Immature natural killer cell (primary cell): Measurements from ENCODE around the gene AFAP1L2. TPM values are rescaled to one million over a fixed set of nuclear protein-coding genes. Genes with fewer than 3 reads are reported as not detected.

Source experiments
- DNase-seq, 3 donors: peaks; one replicate each; pipeline ENCODE4 v3.0.0; 2022; ENCODE audit warnings: mixed read lengths in 1 of 3
- H3K27ac Mint-ChIP-seq, 6 donors: one replicate each; pipeline ENCODE4 v1.8.0; 2020; ENCODE audit warnings: mixed read lengths in 6 of 6, mild to moderate bottlenecking in 5 of 6, inconsistent platforms in 4 of 6, moderate library complexity in 3 of 6
- H3K27me3 Mint-ChIP-seq, 3 donors: one replicate each; pipeline ENCODE4 v1.8.0; 2020 to 2021; ENCODE audit warnings: low read depth in 3 of 3, mild to moderate bottlenecking in 3 of 3, mixed read lengths in 3 of 3, moderate library complexity in 3 of 3, inconsistent platforms in 1 of 3
- H3K36me3 Mint-ChIP-seq, 3 donors: one replicate each; pipeline ENCODE4 v1.8.0; 2020; ENCODE audit warnings: mixed read lengths in 3 of 3, inconsistent platforms in 2 of 3, mild to moderate bottlenecking in 2 of 3
- H3K4me1 Mint-ChIP-seq, 2 donors: one replicate each; pipeline ENCODE4 v1.8.0; 2020; ENCODE audit warnings: inconsistent platforms in 2 of 2, mild to moderate bottlenecking in 2 of 2, mixed read lengths in 2 of 2, moderate library complexity in 1 of 2
- H3K4me3 Mint-ChIP-seq, 5 donors: one replicate each; pipeline ENCODE4 v1.8.0; 2020; ENCODE audit warnings: mild to moderate bottlenecking in 5 of 5, mixed read lengths in 5 of 5, inconsistent platforms in 3 of 5, moderate library complexity in 3 of 5
- H3K9me3 Mint-ChIP-seq, 6 donors: one replicate each; pipeline ENCODE4 v1.8.0; 2020; ENCODE audit warnings: mild to moderate bottlenecking in 6 of 6, mixed read lengths in 6 of 6, inconsistent platforms in 4 of 6, moderate library complexity in 3 of 6
- polyA plus RNA-seq, 3 donors: library from polyadenylated mRNA; unstranded; fragments of 300-500 nt; fragmentation: Illumina TruSeq; gene quantifications; one replicate each; pipeline ENCODE4 v1.2.3, GENCODE V29; 2021

AFAP1L2 gene, protein sequence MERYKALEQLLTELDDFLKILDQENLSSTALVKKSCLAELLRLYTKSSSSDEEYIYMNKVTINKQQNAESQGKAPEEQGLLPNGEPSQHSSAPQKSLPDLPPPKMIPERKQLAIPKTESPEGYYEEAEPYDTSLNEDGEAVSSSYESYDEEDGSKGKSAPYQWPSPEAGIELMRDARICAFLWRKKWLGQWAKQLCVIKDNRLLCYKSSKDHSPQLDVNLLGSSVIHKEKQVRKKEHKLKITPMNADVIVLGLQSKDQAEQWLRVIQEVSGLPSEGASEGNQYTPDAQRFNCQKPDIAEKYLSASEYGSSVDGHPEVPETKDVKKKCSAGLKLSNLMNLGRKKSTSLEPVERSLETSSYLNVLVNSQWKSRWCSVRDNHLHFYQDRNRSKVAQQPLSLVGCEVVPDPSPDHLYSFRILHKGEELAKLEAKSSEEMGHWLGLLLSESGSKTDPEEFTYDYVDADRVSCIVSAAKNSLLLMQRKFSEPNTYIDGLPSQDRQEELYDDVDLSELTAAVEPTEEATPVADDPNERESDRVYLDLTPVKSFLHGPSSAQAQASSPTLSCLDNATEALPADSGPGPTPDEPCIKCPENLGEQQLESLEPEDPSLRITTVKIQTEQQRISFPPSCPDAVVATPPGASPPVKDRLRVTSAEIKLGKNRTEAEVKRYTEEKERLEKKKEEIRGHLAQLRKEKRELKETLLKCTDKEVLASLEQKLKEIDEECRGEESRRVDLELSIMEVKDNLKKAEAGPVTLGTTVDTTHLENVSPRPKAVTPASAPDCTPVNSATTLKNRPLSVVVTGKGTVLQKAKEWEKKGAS
- polyA plus RNA-seq = 1 to 10 TPM in 2 of 3 donors, under 1 TPM in 1; 0.61 to 2.0 (median 1.2) TPM

DNA sequence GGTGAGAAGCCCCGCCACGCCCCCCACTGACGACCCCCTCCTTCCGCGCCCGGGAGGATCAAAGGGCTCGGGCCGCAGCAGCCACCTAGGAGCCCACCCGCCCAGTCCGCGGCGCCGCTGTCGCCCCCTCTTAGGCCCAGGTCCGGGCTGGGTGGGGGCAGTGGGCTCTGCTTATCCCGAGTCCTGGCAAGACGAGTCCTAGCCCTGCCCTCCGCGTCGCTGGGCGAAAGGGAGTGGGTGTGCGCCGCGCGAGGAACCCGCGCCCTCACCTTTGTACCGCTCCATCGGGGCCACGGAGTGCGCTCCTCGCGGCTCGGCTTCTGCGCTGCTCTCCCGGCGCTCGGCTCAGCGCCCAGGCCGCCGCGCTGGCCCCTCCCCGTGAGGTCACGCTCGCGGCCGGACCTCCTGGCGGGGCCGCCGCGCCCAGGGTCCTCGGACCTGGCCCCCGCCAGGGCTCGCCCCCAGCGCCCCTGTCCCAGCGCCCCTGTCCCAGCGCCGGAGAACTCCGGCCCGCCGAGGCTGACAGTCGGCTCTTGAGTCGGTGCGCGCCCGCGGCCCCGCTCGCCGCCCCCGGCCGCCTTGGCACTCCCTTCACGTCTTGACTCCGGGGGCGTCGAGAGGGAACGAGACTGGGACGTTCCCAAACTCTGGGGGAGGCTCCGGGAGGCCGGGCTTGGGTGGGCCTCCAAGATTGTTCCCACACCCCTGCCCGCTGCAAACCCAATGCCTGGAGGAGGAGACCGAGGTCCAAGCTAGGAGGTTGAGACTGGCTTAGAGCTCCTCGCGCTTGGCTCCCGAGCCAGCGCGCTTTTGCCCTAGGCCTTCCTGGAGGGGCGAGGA lies at the start of gene AFAP1L2:
Gene AFAP1L2, minus strand, starts transcription at position 332 of the 840 bp plus-strand sequence. Its CDS starts 47 bp downstream, at position 285.
- peaks cover 6 to 8% of the 10 kb centered on the region in 2 donors for H3K4me1 Mint-ChIP-seq
- H3K27ac Mint-ChIP-seq = no peak within 1 kb of the TSS
- peaks cover 16 to 21% (median 18%) of the 10 kb centered on the region in 3 donors for H3K27me3 Mint-ChIP-seq
- no peaks in the 10 kb centered on the region for H3K36me3 Mint-ChIP-seq
- DNase-seq = no peak
- H3K4me3 Mint-ChIP-seq = peak within 1 kb of the TSS; percentile 19 to 60 (median 35)
- H3K9me3 Mint-ChIP-seq = no peaks in the 10 kb centered on the region

DNA sequence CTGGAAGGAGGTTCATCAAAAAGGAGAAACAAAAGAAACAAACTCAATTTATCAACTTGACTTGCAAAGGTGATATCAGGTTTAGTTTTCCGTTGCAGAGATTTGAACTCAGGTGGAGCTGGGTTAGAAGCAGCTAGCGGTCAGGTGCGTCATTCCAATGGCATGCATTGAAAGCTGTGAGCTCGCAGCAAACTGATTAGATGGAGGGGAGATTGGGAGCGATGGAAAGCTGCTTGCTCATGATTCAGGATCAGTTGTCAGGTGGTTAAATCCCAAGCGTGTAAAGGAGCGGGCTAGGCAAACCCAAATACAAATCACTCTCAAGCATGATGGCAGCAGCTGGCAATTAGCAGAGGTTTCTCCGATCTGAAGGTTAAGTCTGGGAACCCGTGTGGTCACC lies 49.3 kb upstream of the AFAP1L2 start:
- no peak for DNase-seq
- Mint-ChIP-seq H3K4me3 (no peak overlapping the region), H3K27me3 (peaks cover 0 to 1% (median 0%) of the 10 kb centered on the region in 3 donors), H3K4me1 (no peaks in the 10 kb centered on the region), H3K36me3 (peaks cover 20 to 24% (median 22%) of the 10 kb centered on the region in 3 donors), H3K27ac (no peak overlapping the region), H3K9me3 (no peaks in the 10 kb centered on the region)

DNA sequence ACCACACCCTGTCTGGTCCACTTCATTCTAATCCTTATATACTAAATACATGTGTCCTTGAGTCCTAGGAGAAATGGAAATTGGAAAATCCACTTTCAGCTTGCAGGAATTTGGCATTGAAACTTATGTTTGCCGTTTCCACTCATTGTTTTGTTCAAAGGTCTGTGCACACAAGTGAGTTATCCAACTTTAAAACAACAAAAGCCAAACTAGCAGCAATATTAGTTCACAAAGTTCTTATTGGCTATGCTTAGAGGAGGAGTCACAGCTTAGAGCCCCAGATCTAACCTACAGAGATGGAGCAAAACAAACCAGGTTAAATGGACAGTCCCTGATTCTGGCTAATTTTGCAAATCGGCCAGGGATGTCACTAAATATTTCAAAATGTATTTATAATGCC lies 44.6 kb upstream of the AFAP1L2 start:
- H3K27me3 Mint-ChIP-seq = no peaks in the 10 kb centered on the region
- no peak overlapping the region for H3K4me3 Mint-ChIP-seq
- peaks cover 6 to 41% (median 8%) of the 10 kb centered on the region in 3 donors for H3K36me3 Mint-ChIP-seq
- no peaks in the 10 kb centered on the region for H3K4me1 Mint-ChIP-seq
- no peaks in the 10 kb centered on the region for H3K9me3 Mint-ChIP-seq
- DNase-seq = no peak
- H3K27ac Mint-ChIP-seq = no peak overlapping the region

DNA sequence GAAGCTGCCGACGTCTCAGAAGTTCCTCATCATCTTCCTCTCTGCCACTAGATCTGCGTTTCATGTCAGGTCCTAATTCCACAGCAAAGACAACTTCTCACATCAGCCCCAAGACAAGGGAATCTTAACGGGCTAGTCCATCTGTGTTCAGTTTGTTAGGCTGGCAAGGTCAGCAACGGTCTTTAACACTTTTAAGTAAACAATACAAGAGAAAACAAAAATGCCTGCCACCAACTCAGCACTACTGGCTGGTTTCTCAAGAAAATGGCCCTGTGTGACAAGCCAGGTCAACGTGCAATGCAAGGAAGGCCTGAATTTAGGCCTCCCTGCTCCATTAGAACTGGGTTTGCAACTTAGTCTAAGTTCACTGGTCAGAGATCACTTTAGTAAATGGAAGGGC lies 41.0 kb upstream of the AFAP1L2 start:
- H3K27me3 Mint-ChIP-seq = peaks cover 0 to under 1% (median 0%) of the 10 kb centered on the region in 3 donors
- no peaks in the 10 kb centered on the region for H3K4me1 Mint-ChIP-seq
- DNase-seq = no peak
- H3K4me3 Mint-ChIP-seq = no peak overlapping the region
- H3K36me3 Mint-ChIP-seq = peaks cover 6 to 51% (median 18%) of the 10 kb centered on the region in 3 donors
- H3K27ac Mint-ChIP-seq = no peak overlapping the region
- no peaks in the 10 kb centered on the region for H3K9me3 Mint-ChIP-seq

DNA sequence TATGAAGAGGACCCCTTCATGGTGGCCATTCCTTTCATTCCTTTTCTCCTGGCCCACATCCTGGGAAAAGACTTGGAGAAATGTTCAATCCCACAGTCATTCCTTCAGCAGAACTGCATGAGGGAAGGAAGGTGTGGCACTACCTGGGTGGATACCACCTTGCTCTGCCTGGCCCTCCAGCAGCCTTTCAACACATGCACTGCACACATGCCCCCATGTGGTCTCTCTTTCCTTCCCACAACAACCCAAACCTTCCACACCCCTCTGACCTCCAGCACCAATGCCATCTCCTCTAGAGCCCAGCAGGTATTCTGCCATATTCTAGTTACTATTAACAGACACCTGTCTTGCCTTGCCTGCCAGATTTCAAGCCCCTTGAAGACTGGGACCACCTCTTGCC lies 40.5 kb upstream of the AFAP1L2 start:
- Mint-ChIP-seq H3K9me3 (no peaks in the 10 kb centered on the region), H3K4me3 (no peak overlapping the region), H3K27me3 (peaks cover 0 to 2% (median 0%) of the 10 kb centered on the region in 3 donors), H3K4me1 (no peaks in the 10 kb centered on the region), H3K27ac (no peak overlapping the region), H3K36me3 (peaks cover 11 to 56% (median 22%) of the 10 kb centered on the region in 3 donors)
- no peak for DNase-seq

DNA sequence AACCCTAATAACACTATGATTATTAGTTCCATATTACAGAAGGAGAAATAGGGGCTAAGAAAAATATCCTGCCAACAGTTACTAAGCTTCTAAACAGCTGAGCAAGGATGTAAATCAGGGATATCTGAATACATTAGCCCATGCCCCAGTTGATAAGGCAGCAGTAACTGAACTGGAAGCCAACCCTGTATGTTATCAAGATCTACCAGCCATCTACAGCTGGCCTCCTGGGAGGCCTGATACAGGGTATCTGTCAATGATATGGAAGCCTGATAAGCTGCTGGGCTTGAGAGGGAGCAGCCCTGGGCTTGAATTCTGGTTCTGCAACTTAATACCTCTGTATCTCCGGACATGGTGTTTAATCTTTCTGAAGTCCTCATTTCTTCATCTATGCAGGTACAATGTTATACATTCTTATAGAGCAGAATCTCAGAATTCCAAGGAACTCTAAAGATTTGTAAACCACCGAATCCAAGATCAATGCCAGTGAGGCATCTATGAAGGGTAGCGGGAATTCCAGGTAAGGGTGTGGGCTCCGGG lies 37.9 kb upstream of the AFAP1L2 start:
- H3K27me3 Mint-ChIP-seq = peaks cover 0 to 2% (median 0%) of the 10 kb centered on the region in 3 donors
- H3K9me3 Mint-ChIP-seq = no peaks in the 10 kb centered on the region
- H3K27ac Mint-ChIP-seq = no peak overlapping the region
- H3K36me3 Mint-ChIP-seq = peaks cover 28 to 77% (median 41%) of the 10 kb centered on the region in 3 donors
- H3K4me1 Mint-ChIP-seq = no peaks in the 10 kb centered on the region
- H3K4me3 Mint-ChIP-seq = no peak overlapping the region
- no peak for DNase-seq

DNA sequence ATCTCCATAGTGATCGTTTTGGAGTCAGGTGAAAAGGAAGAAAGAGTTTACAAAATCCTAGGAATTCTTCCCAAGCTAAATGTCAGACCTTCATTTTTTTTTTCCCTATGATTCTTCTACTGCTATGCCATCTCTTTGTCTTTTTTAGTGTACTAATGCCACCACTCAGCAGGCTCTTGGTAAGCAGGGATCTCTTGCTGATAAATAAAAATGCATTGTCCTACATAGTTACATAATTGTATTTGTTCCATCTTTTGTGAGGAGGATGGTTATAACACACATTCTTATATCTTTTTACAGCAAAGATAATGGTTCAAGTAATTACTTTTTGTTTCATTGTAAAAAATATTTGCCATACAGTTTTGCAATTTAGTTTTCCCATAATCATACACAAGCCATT lies 36.8 kb upstream of the AFAP1L2 start:
- Mint-ChIP-seq H3K27ac (no peak overlapping the region), H3K9me3 (no peaks in the 10 kb centered on the region), H3K27me3 (peaks cover 0 to 2% (median 0%) of the 10 kb centered on the region in 3 donors), H3K36me3 (peaks cover 33 to 79% (median 44%) of the 10 kb centered on the region in 3 donors), H3K4me3 (no peak overlapping the region), H3K4me1 (no peaks in the 10 kb centered on the region)
- no peak for DNase-seq

DNA sequence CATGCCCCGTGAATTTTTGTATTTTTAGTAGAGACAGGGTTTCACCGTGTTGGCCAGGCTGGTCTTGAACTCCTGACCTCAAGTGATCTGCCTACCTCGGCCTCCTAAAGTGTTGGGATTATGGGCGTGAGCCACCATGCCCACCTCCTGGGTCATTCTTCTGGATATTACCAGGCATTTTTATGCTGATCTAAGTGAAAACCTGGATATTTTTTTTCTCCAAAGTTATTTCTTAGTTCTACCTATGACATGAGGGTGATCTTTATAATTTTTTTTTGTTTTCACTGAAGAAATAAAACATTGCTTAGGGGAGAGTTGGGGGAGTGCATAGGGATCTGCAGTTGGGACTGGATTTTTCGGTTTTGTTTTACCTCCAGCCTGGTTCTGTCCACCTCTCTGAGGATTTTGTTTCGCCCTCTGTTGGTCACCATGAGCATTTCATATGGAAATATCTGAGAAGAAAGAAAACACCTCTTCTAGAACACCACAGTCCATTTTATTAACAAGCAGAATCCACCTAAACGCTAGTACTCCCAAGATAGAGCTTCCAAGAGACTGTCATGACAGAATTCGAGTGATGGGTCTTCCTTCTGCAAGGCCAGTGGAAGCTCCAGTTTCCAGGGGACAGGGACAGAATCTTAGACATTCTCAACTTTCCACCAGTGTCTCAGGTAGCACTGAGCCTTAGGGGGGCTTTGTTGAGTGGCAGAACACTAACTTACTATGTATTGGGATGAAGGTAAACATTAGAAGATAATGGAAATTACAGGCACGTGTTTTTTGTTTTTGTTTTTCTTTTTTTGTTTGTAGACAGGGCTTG lies 33.4 kb upstream of the AFAP1L2 start:
- no peak for DNase-seq
- Mint-ChIP-seq H3K27me3 (peaks cover 1 to 2% (median 2%) of the 10 kb centered on the region in 3 donors), H3K4me1 (peaks cover 0 to 2% of the 10 kb centered on the region in 2 donors), H3K4me3 (no peak overlapping the region), H3K36me3 (peaks cover 40 to 80% (median 51%) of the 10 kb centered on the region in 3 donors), H3K9me3 (no peaks in the 10 kb centered on the region), H3K27ac (no peak overlapping the region)

DNA sequence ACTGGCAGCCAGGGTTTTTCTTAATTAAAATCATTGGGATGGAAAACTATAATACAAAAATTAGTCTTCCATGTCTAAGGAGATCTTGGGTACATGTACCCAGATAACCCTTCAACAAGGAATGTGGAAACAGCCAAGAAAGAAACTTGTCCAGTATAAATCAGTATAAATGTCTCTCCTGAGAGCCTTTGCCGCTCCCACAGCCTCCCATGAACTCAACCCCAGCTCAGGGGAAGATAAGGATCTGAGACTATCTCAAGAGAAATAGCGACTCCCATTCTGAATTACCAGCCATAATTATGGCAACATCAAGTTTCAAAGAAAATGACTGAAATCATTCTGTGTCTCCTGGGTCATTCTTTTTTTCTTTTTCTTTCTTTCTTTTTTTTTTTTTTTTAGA lies 32.6 kb upstream of the AFAP1L2 start:
- no peak for DNase-seq
- Mint-ChIP-seq H3K4me1 (peaks cover 0 to 2% of the 10 kb centered on the region in 2 donors), H3K27me3 (peaks cover 1 to 2% (median 2%) of the 10 kb centered on the region in 3 donors), H3K9me3 (no peaks in the 10 kb centered on the region), H3K27ac (no peak overlapping the region), H3K4me3 (no peak overlapping the region), H3K36me3 (peaks cover 41 to 81% (median 51%) of the 10 kb centered on the region in 3 donors)

DNA sequence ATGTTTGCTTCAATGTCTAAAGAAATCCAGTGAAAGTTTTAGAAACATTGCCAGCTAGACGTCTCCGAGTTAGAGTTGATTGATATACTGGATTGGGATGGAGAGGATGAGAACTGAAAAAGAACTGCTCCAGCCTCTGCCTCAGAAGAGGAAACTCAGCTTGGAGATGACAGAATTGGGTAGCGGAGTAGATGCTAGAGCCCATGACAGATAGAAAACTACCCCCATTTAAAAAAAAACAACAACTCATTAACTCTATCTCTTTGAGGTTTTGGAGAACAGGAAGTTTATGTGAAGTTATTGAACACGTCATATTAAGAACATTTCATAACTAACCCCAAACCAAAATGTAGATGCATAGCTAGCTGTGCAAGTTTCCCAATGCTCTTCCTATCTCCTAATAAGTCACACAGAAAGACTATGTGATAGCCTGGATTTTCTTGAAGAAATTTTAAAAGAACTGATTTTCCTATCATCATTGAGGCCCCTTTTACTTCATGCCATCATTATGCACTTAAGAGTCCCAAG lies 28.3 kb upstream of the AFAP1L2 start:
- peak overlapping the region in 1 of 6 donors; percentile 40 for H3K27ac Mint-ChIP-seq
- H3K36me3 Mint-ChIP-seq = peaks cover 26 to 57% (median 31%) of the 10 kb centered on the region in 3 donors
- H3K9me3 Mint-ChIP-seq = no peaks in the 10 kb centered on the region
- DNase-seq = no peak
- peaks cover 0 to 2% of the 10 kb centered on the region in 2 donors for H3K4me1 Mint-ChIP-seq
- peaks cover 0 to 2% (median 1%) of the 10 kb centered on the region in 3 donors for H3K27me3 Mint-ChIP-seq
- H3K4me3 Mint-ChIP-seq = no peak overlapping the region

DNA sequence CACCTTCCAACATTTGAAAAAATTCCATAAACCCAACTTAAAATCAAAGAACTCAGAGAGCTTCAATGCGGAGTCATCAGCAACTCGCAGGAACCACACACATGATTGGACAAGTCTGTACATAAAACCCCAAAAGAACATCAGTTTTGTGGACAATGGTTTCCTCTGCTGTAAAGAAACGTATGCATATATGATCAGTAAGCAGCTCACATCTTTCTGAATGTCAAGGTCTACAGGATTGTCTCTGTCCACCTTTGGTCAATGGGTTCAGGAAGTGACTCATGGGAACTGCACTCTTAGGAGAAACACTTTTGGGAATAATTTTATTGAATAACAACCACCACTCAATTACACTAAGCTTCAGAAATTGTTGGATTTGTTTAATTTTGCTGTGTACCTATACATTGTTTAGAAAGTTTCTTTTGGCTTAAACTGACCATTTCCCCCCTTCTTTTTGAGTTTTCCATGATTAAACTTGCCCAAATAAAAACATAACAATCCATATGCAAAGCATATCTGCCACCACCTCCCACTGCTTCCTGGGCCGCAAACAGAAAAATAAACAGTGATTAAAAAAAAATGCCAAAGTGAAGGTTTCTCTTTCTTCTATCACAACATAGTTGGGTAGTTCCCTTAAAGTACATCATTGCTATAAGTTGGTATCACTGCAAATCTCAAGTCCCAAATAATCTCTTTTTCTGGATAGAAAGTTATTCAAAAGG lies 27.3 kb upstream of the AFAP1L2 start:
- no peak overlapping the region for H3K4me3 Mint-ChIP-seq
- peaks cover 22 to 52% (median 29%) of the 10 kb centered on the region in 3 donors for H3K36me3 Mint-ChIP-seq
- no peak for DNase-seq
- H3K9me3 Mint-ChIP-seq = no peaks in the 10 kb centered on the region
- no peak overlapping the region for H3K27ac Mint-ChIP-seq
- peaks cover 0 to 2% of the 10 kb centered on the region in 2 donors for H3K4me1 Mint-ChIP-seq
- peaks cover 1 to 4% (median 2%) of the 10 kb centered on the region in 3 donors for H3K27me3 Mint-ChIP-seq
